Activated CD8-positive, alpha-beta memory T cell treated with anti-CD3 and anti-CD28 coated beads, Interleukin-2, amount 50 U/mL, for 48 hours (primary cell): Measurements from ENCODE around the gene CIRBP.

Source experiments
- DNase-seq: peaks from one replicate; pipeline ENCODE4 v3.0.0-alpha.2; 2020

CIRBP gene

GRCh38 chr19:1257475-1258162 is 11.5 kb upstream of the CIRBP start:
- no peak for DNase-seq

GRCh38 chr19:1258163-1258492 is 11.0 kb upstream of the CIRBP start:
- DNase-seq = no peak

DNA sequence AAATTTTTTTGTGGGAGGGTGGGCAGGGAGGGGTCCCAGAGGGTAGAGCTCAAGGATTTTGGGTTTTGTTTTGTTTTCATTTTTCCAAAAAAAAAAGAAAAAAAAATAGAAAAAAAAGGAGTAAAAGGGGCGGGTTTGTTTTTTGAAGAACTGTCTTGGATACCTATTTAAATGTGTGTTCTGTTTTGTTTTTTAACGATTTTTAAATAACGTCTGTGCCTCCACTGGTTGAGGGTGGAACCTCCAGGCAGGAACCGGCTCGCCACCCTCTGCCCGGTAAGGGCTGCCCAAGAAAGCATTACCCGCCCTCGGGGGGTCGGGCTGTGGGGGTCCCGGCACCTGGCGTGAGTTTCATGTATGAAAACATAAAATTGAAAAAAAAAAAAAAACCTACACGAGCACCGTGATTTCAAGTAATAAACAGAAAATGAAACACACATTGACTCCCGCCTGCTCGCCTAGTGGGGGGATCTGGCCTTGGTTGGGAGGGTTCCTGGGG is 10.4 kb upstream of the CIRBP start:
- DNase-seq = no peak

DNA sequence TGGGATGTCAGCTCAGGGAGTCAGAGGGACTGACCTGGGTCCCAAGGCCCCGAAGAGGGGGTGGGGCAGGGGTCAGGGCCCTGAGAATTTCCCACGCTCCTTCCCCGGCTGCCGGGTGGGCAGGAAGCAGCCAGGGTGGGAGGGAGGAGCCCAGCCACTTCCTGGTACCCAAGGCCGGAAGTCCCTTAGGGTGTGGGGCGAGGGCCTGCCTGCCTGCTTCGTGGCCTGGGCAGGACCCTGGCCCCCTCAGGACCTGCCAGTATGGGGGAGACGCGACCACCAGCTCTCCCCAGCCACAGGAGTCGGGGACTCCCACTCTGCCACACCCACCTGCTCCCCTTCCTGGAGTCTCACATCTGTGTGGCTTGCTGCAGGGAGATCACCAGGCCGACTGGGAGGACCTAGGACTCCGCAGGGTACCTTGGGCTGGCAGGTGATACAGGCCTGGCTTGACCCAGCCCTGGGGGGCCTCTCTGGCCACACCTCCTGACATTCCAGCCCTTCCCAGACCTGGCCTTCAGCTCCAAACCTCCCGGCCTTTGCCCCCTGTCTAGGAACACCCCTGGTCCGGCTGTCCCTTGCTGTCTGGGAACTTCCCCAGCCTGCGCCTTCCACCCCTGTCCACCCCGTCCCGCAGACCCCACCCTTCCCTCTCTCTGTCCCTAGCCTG is 9.8 kb upstream of the CIRBP start:
- DNase-seq = peak; percentile 84

- DNase-seq = peak; percentile 80
These were observed 9.0 kb upstream of the CIRBP start for GRCh38 chr19:1259876-1260748.

DNA sequence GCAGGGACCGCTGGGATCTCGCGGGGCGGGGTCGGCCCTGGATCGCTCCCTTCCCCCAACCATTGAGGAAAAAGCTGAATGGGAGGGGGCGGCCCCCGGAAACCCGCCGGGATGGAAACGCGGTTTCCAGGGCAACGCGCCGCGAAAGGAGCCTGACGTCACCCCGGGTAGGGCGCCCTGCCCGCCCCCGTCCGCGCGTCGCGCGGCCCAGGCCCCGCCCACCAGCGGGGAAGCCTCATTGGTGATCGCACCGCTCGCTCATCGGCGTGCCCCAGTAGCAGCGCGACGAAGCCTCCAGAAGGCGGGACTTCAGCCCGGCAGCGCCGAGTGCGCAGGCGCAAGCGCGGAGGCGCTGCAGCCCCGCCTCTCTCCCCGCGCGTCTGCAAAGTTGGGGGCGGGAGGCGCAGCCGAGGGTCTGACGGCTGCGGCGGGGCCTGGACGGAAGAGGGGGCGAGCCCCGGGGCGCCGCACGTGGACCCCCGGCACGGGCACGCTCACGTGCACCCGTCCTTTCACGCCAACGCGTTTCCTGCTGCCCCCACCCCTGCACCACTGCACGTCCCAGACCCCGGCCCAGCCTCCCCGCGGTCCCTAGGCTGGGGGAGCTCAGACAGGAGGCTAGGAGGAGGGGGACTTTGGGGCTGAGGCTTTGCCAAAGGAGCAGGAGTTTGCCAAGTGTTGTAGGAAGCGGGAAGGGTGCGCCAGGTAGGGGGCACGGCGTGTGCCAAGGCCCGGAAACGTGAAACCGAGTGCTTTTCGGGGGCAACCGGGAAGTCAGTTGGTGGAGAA is 8.2 kb upstream of the CIRBP start:
- peak; percentile 98 for DNase-seq

GRCh38 chr19:1261538-1261797 is 7.7 kb upstream of the CIRBP start:
- peak; percentile 66 for DNase-seq

DNA sequence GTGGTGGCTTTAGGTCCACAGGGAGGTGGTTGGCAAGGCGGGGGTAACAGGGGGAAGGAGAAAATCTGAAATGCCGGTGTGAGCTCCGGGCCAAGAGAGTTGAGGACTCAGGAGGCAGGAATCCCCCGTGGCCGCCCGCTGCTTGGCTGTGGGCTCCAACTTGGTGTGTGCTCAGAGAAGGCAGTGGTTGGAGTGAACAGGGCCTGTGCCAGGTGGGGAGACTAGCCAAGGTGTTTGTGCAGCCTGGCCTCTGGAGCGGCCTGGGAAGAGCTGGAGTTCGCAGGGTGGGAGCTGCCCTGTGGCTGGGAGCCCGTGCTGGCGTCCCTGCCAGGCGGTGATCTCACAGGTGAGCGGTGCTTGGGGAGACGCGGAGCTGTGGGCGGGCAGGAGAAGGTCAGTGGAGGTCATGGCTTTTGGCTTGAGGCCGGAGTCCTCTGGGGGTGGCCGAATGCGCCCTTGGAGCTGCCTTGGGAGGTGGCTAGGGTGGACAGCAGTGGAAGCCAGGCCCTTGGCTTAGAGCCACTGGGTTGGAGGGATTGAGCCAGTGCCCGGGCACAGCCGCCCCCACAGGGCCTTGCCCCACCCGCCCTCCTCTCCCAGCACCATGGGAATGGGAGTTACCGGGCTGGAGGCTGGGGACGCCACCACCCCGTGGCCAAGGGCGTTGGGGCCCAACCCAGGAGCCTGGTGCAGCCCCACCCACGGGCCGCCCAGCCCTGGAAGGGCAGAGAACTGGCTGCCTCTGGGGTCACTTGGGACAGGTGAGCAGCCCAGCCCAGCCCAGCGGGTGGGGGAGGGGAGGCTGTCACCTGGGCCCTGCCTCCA is 7.1 kb upstream of the CIRBP start:
- DNase-seq = no peak

- no peak for DNase-seq
These were observed 6.5 kb upstream of the CIRBP start for GRCh38 chr19:1262623-1263123.

GRCh38 chr19:1263188-1263587 is 5.9 kb upstream of the CIRBP start:
- DNase-seq = no peak

DNA sequence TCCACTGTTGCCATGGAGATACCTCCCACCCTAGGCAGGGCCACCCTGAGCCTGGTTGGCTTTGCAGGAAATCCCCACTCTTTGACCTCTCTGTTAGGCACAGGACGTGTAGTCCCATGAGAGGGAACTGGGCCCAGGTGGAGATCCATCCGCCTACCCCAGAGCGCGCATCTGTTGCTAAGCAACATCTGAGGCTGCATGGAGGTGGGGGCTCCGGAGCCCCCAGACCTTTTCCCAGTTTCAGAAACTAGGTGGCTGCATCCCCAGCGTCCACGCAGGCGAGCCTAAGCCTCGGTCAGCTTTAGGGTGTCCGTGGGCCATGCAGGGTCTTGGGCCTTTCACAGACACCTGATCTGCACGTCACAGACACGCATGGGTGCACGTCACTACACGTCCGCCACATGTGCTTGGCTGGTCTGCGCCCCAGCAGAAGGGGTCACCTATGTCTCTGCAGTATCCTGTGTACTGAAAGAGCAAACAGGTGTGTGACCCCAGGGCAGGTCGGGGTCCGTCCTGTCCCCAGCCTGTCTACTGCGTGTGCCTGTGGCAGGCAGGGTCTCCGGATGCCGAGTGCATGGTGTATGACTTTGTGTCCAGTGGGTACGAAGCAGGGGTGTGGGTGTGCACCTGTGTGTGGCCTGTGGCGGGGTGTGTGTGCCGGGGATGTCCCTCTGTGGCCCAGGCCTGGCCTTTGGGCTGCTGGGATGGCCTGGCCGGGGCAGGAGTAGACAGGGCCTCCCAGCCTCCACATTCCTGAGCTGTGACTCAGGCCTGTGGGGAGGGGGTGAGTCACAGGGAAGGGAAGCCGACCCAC is 4.1 kb upstream of the CIRBP start:
- DNase-seq = no peak

DNA sequence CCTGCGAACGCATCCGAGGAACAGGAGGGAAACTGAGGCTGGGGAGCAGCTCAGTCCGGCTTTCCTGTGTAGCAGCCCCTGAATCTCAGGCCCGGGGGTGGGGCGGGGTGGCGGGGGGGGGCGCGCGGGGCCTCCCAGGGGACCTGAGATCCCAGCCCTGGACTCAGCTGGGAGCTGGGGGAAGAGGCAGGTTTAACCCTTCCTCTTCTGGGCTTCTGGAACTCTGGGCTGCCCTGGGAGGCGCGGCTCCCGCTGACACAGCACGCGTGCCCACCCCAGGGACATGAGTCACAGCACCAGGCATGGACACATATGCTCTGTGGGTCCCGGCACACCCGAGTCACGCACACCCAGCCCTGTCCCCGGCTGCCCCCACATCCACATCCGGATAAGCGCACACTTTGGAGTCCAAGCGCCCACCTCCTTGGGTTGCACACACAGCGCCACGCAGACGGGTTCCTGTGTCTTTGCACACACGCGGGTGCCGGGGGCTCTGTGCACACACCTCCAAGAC is 3.5 kb upstream of the CIRBP start:
- peak; percentile 77 for DNase-seq

DNA sequence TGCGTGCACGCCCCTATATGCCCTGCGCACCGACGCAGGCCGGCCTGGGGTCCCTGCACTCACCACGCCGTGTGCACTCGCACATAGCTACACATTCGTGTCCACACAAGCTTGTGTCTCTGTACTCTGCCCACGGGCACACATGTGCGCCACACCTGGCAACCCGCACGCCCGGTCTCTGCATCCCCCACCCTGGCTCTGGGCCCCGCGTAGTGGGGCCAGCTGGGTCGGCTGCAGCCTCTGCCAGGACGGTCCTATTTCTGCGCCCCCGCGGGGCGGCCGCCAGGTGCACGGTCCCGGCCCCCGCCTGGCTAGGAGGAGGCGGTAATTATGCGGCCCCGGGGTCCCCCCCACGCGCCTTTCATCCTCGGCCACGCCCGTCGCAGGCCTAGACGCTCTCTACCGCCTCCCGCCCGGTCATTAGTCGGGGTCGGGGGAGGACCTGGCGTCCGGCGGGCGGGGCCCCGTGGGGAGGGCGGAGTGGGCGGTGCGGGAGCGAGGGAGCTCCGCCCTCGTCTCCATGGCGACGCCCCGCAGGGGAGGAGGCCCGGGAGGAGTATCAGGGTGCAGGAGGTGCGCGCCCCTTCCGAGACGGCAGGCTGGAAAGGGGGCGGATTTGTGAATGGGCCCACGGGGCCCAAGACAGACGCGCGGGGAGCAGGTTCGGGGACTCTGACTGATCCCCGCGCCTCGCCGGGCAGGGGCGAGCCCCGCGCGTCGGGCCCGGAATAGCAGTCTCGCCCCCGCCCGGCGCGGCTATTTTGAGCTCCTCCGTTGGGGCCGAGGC is 2.8 kb upstream of the CIRBP start:
- peak; percentile 95 for DNase-seq

- DNase-seq = peak; percentile 94
These were observed 2.1 kb upstream of the CIRBP start for GRCh38 chr19:1266916-1267476.

DNA sequence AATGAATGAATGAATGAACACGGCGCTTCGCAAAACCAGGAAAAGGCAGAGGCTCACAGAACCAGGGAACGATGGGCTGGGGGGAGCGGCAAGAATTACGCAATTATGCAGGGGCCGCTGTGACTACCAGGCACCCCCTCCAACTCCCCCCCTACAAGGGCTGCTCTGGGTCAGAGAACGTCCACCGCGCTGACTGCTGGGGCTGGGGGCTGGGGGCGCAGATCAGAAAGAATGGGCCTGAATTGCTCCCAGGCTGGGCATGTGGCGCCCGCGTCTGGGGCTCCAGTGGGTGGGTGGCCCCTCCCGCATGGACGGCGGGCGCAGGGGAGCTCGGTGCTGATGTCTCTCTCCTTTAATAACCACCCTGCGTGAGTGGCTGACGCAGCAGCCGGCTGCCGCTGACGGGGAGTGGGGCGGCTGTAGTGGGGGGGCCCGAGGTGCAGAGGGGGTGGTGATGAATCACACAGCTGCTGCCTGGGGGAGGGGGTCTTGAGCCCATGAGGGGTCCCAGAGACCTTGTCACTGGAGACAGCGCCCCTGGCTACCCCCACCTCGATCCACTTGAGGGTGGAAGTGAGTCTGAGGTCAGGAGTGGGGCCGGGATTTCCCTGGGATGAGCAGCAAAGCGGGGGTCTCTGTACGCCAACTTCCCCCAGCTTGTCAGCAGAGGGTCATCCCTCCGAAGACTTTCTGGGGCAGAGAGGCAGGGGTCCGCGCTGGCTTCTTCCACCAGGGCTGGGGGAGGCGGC is 1.5 kb upstream of the CIRBP start:
- DNase-seq = no peak

GRCh38 chr19:1268226-1269064 is 687 bp upstream of the CIRBP start:
- no peak for DNase-seq

- peak; percentile 96 for DNase-seq
These were observed 513 bp downstream of the CIRBP start for GRCh38 chr19:1269478-1270212.
